Activated CD8-positive, alpha-beta memory T cell treated with anti-CD3 and anti-CD28 coated beads, Interleukin-2, amount 50 U/mL, for 1 hour (primary cell): ENCODE measurements around the gene STRN.
"Not testable (repeated sequence)": the region's sequence is repeated elsewhere in the genome, so short reads cannot be mapped to it uniquely, and the experiment has no call there.

Source experiments
- DNase-seq: peaks from one replicate; pipeline ENCODE4 v3.0.0-alpha.2; 2020; ENCODE audit errors: extremely low read depth

Gene STRN

GRCh38 chr2:36963106-36963505, 3.2 kb downstream of the STRN start:
- no peak for DNase-seq

DNA sequence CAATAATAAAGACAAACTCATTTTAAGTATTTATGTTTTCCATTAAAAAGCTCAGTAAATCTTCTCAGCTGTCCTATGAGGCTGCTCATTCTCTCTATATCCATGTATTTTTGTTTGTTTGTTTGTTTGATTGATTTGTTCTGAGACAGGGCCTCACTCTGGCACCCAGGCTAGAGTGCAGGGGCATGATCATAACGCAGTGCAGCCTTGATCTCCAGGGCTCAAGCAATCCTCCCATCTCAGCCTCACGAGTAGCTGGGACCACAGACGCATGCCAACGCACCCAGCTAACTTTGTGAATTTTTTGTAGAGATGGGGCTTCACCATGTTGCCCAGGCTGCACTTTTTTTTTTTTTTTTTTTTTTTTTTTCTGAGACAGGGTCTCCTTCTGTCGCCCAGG, 5.6 kb downstream of the STRN start:
- DNase-seq, result no peak

DNA sequence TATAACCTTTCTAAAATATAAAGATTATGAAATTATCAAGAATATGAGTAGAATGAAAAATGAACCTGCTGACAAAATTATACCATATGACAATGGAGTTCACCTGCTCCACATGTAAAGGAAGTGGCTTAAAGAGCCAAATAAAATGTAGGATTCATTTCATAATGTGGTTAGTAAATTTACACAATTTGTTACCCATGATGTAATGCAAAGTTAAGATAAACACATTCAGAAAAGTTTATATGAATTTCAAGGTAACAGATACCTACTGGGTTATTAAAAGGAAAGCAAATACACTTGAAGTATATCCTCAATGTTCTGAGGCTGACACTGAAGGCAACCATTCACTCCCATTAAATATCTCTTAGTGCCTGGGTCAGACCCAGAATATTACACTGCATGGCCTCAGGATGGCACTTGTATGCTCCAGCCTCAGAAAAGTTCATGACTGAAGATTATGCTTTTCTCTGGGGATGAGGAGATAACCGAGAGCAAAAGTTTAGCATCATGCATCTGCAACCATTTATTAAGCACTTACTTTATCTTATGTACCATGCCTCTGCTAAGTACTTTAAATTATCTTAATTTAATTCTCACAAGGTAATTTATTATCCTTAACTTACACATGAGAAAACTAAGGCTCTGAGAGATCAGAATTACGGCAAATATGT, 6.2 kb downstream of the STRN start:
- DNase-seq, result no peak

GRCh38 chr2:36954977-36955607, 11.2 kb downstream of the STRN start:
- DNase-seq, result no peak

- DNase-seq, result no peak
These were observed 13.6 kb downstream of the STRN start for GRCh38 chr2:36952748-36953197.

GRCh38 chr2:36951574-36951973, 14.8 kb downstream of the STRN start:
- DNase-seq, result no peak

DNA sequence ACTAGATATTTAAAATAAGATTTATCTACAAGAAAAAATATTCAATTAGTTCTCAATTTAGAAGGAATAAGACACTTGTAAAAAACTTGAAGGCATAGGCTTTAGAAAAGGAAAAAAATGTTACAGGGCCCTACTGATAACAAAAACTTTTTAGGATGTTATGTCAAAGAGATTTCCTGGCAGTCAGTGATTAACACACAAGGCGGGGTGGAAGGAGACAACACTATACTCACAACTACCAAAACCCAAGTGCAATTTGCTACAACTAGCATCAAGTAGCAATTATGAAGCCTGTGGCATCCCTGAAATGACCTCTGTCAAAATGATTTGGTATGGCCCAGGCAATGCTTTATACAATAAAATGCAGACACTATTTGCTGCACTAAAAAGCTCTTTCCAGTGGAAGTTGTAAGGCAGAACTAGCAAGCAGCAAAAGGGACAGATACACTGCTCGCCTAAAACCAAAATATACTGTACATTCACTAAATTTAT, 15.3 kb downstream of the STRN start:
- no peak for DNase-seq

GRCh38 chr2:36949845-36950244, 16.5 kb downstream of the STRN start:
- no peak for DNase-seq

- DNase-seq, result not testable (repeated sequence)
These were observed 21.1 kb downstream of the STRN start for GRCh38 chr2:36945240-36945639.

DNA sequence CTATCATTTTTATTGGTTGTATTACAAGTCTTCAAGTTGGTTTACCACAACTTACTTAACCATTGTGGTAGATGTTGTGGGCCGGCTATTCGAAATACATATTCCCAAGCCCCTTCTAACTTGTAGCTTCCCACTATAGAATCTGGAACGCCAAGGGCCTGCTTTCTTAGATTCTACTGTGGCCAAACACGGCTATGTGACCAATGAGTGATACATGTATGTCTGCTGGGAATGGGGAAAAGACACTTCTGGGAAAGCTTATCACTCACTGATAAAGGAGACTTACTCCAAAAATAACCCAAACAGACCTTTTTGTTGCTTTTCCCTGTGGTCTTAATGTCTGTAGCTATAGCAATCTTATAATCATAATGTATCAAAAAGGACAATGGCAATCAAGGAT, 24.5 kb downstream of the STRN start:
- DNase-seq, result no peak

GRCh38 chr2:36936526-36936925, 29.8 kb downstream of the STRN start:
- DNase-seq, result not testable (repeated sequence)

GRCh38 chr2:36931688-36932087, 34.6 kb downstream of the STRN start:
- DNase-seq, result not testable (repeated sequence)

GRCh38 chr2:36930787-36931410, 35.4 kb downstream of the STRN start:
- not testable (repeated sequence) for DNase-seq

GRCh38 chr2:36926175-36927132, 39.9 kb downstream of the STRN start:
- DNase-seq, result not testable (repeated sequence)

DNA sequence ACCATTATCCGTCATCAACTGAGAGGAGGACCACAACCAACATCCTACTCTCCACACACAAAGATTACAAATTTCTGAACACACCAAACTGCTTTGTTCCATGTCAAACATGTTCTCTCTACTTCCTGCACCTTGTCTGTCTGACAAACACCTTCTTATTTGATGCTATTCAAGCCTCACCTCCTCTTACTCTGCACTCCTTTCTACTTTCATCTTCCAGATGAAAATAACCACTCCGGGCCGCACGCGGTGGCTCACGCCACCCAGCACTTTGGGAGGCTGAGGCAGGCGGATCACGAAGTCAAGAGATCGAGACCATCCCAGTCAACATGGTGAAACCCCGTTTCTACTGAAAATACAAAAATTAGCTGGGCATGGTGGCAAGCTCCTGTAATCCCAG, 43.7 kb downstream of the STRN start:
- not testable (repeated sequence) for DNase-seq

GRCh38 chr2:36921984-36922383, 44.4 kb downstream of the STRN start:
- no peak for DNase-seq

- no peak for DNase-seq
These were observed 47.1 kb downstream of the STRN start for GRCh38 chr2:36919041-36919837.

GRCh38 chr2:36918307-36918706, 48.0 kb downstream of the STRN start:
- no peak for DNase-seq

- no peak for DNase-seq
These were observed 50.7 kb downstream of the STRN start for GRCh38 chr2:36915627-36916026.

- DNase-seq, result no peak
These were observed 53.6 kb downstream of the STRN start for GRCh38 chr2:36912695-36913094.

- no peak for DNase-seq
These were observed 55.3 kb downstream of the STRN start for GRCh38 chr2:36911012-36911411.
